ENCODE data around the gene CELSR1.

CELSR1 gene

GRCh38 chr22:46437671-46438440 is 99.6 kb downstream of the CELSR1 start:
- no peak for DNase-seq

- DNase-seq, result no peak
These were observed 100.7 kb downstream of the CELSR1 start for GRCh38 chr22:46436595-46437175.

- no peak for DNase-seq
These were observed 104.1 kb downstream of the CELSR1 start for GRCh38 chr22:46433318-46433717.

- no peak for DNase-seq
These were observed 105.0 kb downstream of the CELSR1 start for GRCh38 chr22:46432164-46433068.

GRCh38 chr22:46430961-46431838 is 106.2 kb downstream of the CELSR1 start:
- no peak for DNase-seq

GRCh38 chr22:46429325-46429853 is 108.0 kb downstream of the CELSR1 start:
- no peak for DNase-seq

- no peak for DNase-seq
These were observed 108.7 kb downstream of the CELSR1 start for GRCh38 chr22:46428602-46429324.

GRCh38 chr22:46428171-46428570 is 109.2 kb downstream of the CELSR1 start:
- DNase-seq, result no peak

GRCh38 chr22:46425016-46425415 is 112.4 kb downstream of the CELSR1 start:
- DNase-seq, result no peak

GRCh38 chr22:46424496-46424895 is 112.9 kb downstream of the CELSR1 start:
- DNase-seq, result no peak

- no peak for DNase-seq
These were observed 114.5 kb downstream of the CELSR1 start for GRCh38 chr22:46422896-46423295.

- DNase-seq, result no peak
These were observed 116.2 kb downstream of the CELSR1 start for GRCh38 chr22:46421267-46421666.

- no peak for DNase-seq
These were observed 117.5 kb downstream of the CELSR1 start for GRCh38 chr22:46419754-46420571.

- DNase-seq, result no peak
These were observed 118.6 kb downstream of the CELSR1 start for GRCh38 chr22:46418827-46419226.

GRCh38 chr22:46417769-46418168 is 119.7 kb downstream of the CELSR1 start:
- no peak for DNase-seq

GRCh38 chr22:46416891-46417580 is 120.4 kb downstream of the CELSR1 start:
- no peak for DNase-seq

- no peak for DNase-seq
These were observed 120.9 kb downstream of the CELSR1 start for GRCh38 chr22:46416520-46416871.

- no peak for DNase-seq
These were observed 121.5 kb downstream of the CELSR1 start for GRCh38 chr22:46415776-46416519.

- DNase-seq, result no peak
These were observed 122.7 kb downstream of the CELSR1 start for GRCh38 chr22:46414704-46415103.
